ENCODE results near the gene MYOZ1.

- no peak for TF ChIP-seq CTCF (IDR thresholded peaks at IDR 0.05)
- no peak for TF ChIP-seq POLR2A (IDR thresholded peaks at IDR 0.05)
Measured at GRCh38 chr10:73647211-73647874, 6.1 kb upstream of the MYOZ1 start.

Measured in thyroid gland (tissue), 4 donors.